Cardiac muscle cell (in vitro differentiated cells and primary cell): ENCODE data around the gene CRAMP1. TPM values are rescaled to one million over a fixed set of nuclear protein-coding genes. Genes with fewer than 3 reads are reported as not detected.

Source experiments
- DNase-seq, 2 donors: peaks; one replicate each; pipeline versions ENCODE4 v3.0.0 to v3.0.0-alpha.2; 2010 to 2017; ENCODE audit warnings: low read depth in 1 of 2, low spot score in 1 of 2
- H3K27ac ChIP-seq: fragments of 200-600 bp; sonication (generic); 2 replicates; pipeline ENCODE4 v1.5.1; 2016
- H3K27me3 ChIP-seq: fragments of 200-600 bp; sonication (generic); 2 replicates; pipeline ENCODE4 v1.6.0; 2016; ENCODE audit warnings: control low read depth
- H3K36me3 ChIP-seq: fragments of 200-600 bp; sonication (generic); 2 replicates; pipeline ENCODE4 v1.5.1; 2016; ENCODE audit warnings: control low read depth
- H3K4me1 ChIP-seq: fragments of 200-600 bp; sonication (generic); 2 replicates; pipeline ENCODE4 v1.8.1; 2017; ENCODE audit warnings: low read depth, mild to moderate bottlenecking, mixed run types
- H3K4me3 ChIP-seq: fragments of 200-600 bp; sonication (generic); 2 replicates; pipeline ENCODE4 v1.5.1; 2016; ENCODE audit warnings: mild to moderate bottlenecking
- H3K9me3 ChIP-seq: fragments of 200-600 bp; sonication (generic); 2 replicates; pipeline ENCODE4 v1.5.1; 2017; ENCODE audit warnings: low read depth, mild to moderate bottlenecking, control low read depth
- CTCF ChIP-seq: IDR thresholded peaks from 2 replicates; pipeline ENCODE4 v1.5.1; 2012; ENCODE audit warnings: low read depth, mild to moderate bottlenecking, low read length
- polyA plus RNA-seq: library from polyadenylated mRNA; unstranded; fragments of >200 nt; fragmentation: Nextera tagmentation; extraction: Ambion mirVana; gene quantifications from 2 replicates; pipeline ENCODE4 v1.2.1, GENCODE V29; 2016
- total RNA-seq: library from RNA; depleted of rRNA; stranded (reverse); fragments of >200 nt; gene quantifications from 2 replicates; pipeline ENCODE4 v1.2.3, GENCODE V29; 2016

CRAMP1 gene
- total and polyA plus RNA-seq, 2 experiments from 2014 or later: 7.7 to 15.3 TPM

- TF ChIP-seq CTCF: no peak
- Histone ChIP-seq H3K4me3 (no peak overlapping the region), H3K27me3 (no peaks in the 10 kb centered on the region), H3K36me3 (peaks cover 42% of the 10 kb centered on the region), H3K9me3 (no peaks in the 10 kb centered on the region), H3K4me1 (no peaks in the 10 kb centered on the region), H3K27ac (no peak overlapping the region)
- DNase-seq: no peak
Observed at GRCh38 chr16:1634541-1634940, 22.4 kb downstream of the CRAMP1 start.

- no peak overlapping the region for H3K27ac ChIP-seq
- DNase-seq: no peak
- TF ChIP-seq CTCF: no peak
Observed at GRCh38 chr16:1635070-1635469, 22.9 kb downstream of the CRAMP1 start.

GRCh38 chr16:1637526-1637925, 25.4 kb downstream of the CRAMP1 start:
- no peaks in the 10 kb centered on the region for H3K4me1 ChIP-seq
- H3K27ac ChIP-seq: no peak overlapping the region
- TF ChIP-seq CTCF: no peak
- peaks cover 48% of the 10 kb centered on the region for H3K36me3 ChIP-seq
- H3K4me3 ChIP-seq: no peak overlapping the region
- no peaks in the 10 kb centered on the region for H3K27me3 ChIP-seq
- no peak for DNase-seq
- H3K9me3 ChIP-seq: no peaks in the 10 kb centered on the region

More at GRCh38 chr16:1635070-1635469, 22.9 kb downstream of the CRAMP1 start:
- Histone ChIP-seq H3K4me3 (no peak overlapping the region), H3K4me1 (no peaks in the 10 kb centered on the region), H3K27me3 (no peaks in the 10 kb centered on the region), H3K36me3 (peaks cover 42% of the 10 kb centered on the region), H3K9me3 (no peaks in the 10 kb centered on the region)

GRCh38 chr16:1638757-1639156, 26.6 kb downstream of the CRAMP1 start:
- Histone ChIP-seq H3K4me3 (no peak overlapping the region), H3K27me3 (no peaks in the 10 kb centered on the region), H3K36me3 (peaks cover 41% of the 10 kb centered on the region), H3K27ac (no peak overlapping the region), H3K9me3 (no peaks in the 10 kb centered on the region), H3K4me1 (no peaks in the 10 kb centered on the region)
- no peak for DNase-seq
- no peak for TF ChIP-seq CTCF

- no peak for TF ChIP-seq CTCF
- no peak overlapping the region for H3K27ac ChIP-seq
- H3K4me3 ChIP-seq: no peak overlapping the region
- H3K4me1 ChIP-seq: no peaks in the 10 kb centered on the region
- no peaks in the 10 kb centered on the region for H3K27me3 ChIP-seq
- DNase-seq: no peak
- no peaks in the 10 kb centered on the region for H3K9me3 ChIP-seq
- peaks cover 38% of the 10 kb centered on the region for H3K36me3 ChIP-seq
Observed at GRCh38 chr16:1639282-1639681, 27.1 kb downstream of the CRAMP1 start.

- no peaks in the 10 kb centered on the region for H3K27me3 ChIP-seq
- DNase-seq: no peak
- H3K36me3 ChIP-seq: peaks cover 35% of the 10 kb centered on the region
- no peaks in the 10 kb centered on the region for H3K4me1 ChIP-seq
- no peak for TF ChIP-seq CTCF
- no peak overlapping the region for H3K4me3 ChIP-seq
- H3K27ac ChIP-seq: no peak overlapping the region
- H3K9me3 ChIP-seq: no peaks in the 10 kb centered on the region
Observed at GRCh38 chr16:1639860-1640259, 27.7 kb downstream of the CRAMP1 start.
